ENCODE measurements around the gene FEN1.

Gene FEN1

GRCh38 chr11:61749591-61750217 lies 43.0 kb upstream of the FEN1 start:
- no peak for DNase-seq
- peaks cover 14 to 20% of the 10 kb centered on the region in 2 experiments for H3K4me1 ChIP-seq (ENCODE audit: control insufficient read depth in 1 of 2, insufficient read depth in 2 of 2, low read length in 2 of 2)
- H4K8ac ChIP-seq (ENCODE audit: low read depth, low read length) = no peak overlapping the region
- H3K36me3 ChIP-seq (ENCODE audit: control insufficient read depth in 1 of 2, insufficient read depth in 2 of 2, low read length in 2 of 2) = no peaks in the 10 kb centered on the region
- H4K91ac ChIP-seq (ENCODE audit: low read depth, low read length) = peak overlapping the region; percentile 15
- H3K23ac ChIP-seq (ENCODE audit: low read length) = no peak overlapping the region
- H3K27me3 ChIP-seq (ENCODE audit: insufficient read depth, low read length) = peaks cover 5% of the 10 kb centered on the region
- H2AK5ac ChIP-seq (ENCODE audit: low read length) = no peak overlapping the region
- H3K9me3 ChIP-seq (ENCODE audit: insufficient read depth, low read depth, low read length) = no peaks in the 10 kb centered on the region
- no peak overlapping the region for H4K12ac ChIP-seq (ENCODE audit: low read depth, low read length)
- whole genome bisulfite sequencing (ENCODE audit: extremely low coverage, insufficient coverage, insufficient read length) = no CpG with 5 or more reads among the region's 21 CpGs
- no peak overlapping the region for H2BK12ac ChIP-seq (ENCODE audit: low read length)
- no peak overlapping the region for H3K18ac ChIP-seq (ENCODE audit: low read length)
- no peak overlapping the region for H2BK120ac ChIP-seq (ENCODE audit: insufficient read depth, low read length, poor library complexity)
- H3K4me2 ChIP-seq (ENCODE audit: low read length) = no peak overlapping the region
- H3K4me3 ChIP-seq (ENCODE audit: low read depth, low read length) = no peak overlapping the region
- H3K4ac ChIP-seq (ENCODE audit: low read depth, low read length) = no peak overlapping the region
- H3K9ac ChIP-seq (ENCODE audit: low read length) = no peak overlapping the region
- H3K27ac ChIP-seq (ENCODE audit: low read depth, low read length) = no peak overlapping the region
- H2AFZ ChIP-seq (ENCODE audit: insufficient read depth, low read length, poor library complexity) = no peak overlapping the region
- H3K14ac ChIP-seq (ENCODE audit: low read length) = no peak overlapping the region
- H3K79me2 ChIP-seq (ENCODE audit: control insufficient read depth, insufficient read depth, low read length, poor library complexity) = peaks cover 2% of the 10 kb centered on the region
- no peak overlapping the region for H2BK5ac ChIP-seq (ENCODE audit: low read depth, low read length, poor library complexity)
- peaks cover 7% of the 10 kb centered on the region for H3K79me1 ChIP-seq (ENCODE audit: low read length)

GRCh38 chr11:61750631-61751273 lies 42.0 kb upstream of the FEN1 start:
- H3K36me3 ChIP-seq (ENCODE audit: control insufficient read depth in 1 of 2, insufficient read depth in 2 of 2, low read length in 2 of 2) = no peaks in the 10 kb centered on the region
- no peak overlapping the region for H4K12ac ChIP-seq (ENCODE audit: low read depth, low read length)
- no peak overlapping the region for H2BK12ac ChIP-seq (ENCODE audit: low read length)
- H3K4me2 ChIP-seq (ENCODE audit: low read length) = no peak overlapping the region
- peaks cover 7% of the 10 kb centered on the region for H3K79me1 ChIP-seq (ENCODE audit: low read length)
- peaks cover 5% of the 10 kb centered on the region for H3K27me3 ChIP-seq (ENCODE audit: insufficient read depth, low read length)
- H2BK5ac ChIP-seq (ENCODE audit: low read depth, low read length, poor library complexity) = no peak overlapping the region
- H4K8ac ChIP-seq (ENCODE audit: low read depth, low read length) = no peak overlapping the region
- peaks cover 2% of the 10 kb centered on the region for H3K79me2 ChIP-seq (ENCODE audit: control insufficient read depth, insufficient read depth, low read length, poor library complexity)
- H2AFZ ChIP-seq (ENCODE audit: insufficient read depth, low read length, poor library complexity) = no peak overlapping the region
- no peaks in the 10 kb centered on the region for H3K9me3 ChIP-seq (ENCODE audit: insufficient read depth, low read depth, low read length)
- no peak overlapping the region for H3K14ac ChIP-seq (ENCODE audit: low read length)
- H3K4me3 ChIP-seq (ENCODE audit: low read depth, low read length) = no peak overlapping the region
- no peak overlapping the region for H3K18ac ChIP-seq (ENCODE audit: low read length)
- no peak overlapping the region for H3K9ac ChIP-seq (ENCODE audit: low read length)
- H2AK5ac ChIP-seq (ENCODE audit: low read length) = no peak overlapping the region
- no CpG with 5 or more reads among the region's 5 CpGs for WGBS (ENCODE audit: extremely low coverage, insufficient coverage, insufficient read length)
- no peak overlapping the region for H2BK120ac ChIP-seq (ENCODE audit: insufficient read depth, low read length, poor library complexity)
- H3K23ac ChIP-seq (ENCODE audit: low read length) = no peak overlapping the region
- H4K91ac ChIP-seq (ENCODE audit: low read depth, low read length) = no peak overlapping the region
- no peak overlapping the region for H3K4ac ChIP-seq (ENCODE audit: low read depth, low read length)
- peaks cover 15 to 24% of the 10 kb centered on the region in 2 experiments for H3K4me1 ChIP-seq (ENCODE audit: control insufficient read depth in 1 of 2, insufficient read depth in 2 of 2, low read length in 2 of 2)
- DNase-seq = no peak
- no peak overlapping the region for H3K27ac ChIP-seq (ENCODE audit: low read depth, low read length)

DNA sequence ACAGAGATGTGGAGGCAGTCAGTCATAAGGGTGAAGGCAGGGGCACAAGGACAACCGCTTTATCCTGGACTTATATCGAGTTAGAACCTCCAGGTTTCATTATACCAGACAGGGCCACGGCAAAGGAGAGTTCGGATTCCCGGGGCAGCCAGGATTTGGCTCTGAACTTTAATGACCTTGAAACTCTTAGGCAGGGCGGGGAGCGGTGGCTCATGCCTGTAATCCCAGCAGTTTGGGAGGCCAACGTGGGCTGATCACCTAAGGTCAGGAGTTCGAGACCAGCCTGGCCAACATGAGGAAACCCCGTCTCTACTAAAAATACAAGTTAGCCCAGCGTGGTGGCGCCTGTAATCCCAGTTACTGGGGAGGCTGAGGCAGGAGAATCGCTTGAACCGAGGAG lies 41.3 kb upstream of the FEN1 start:
- H4K8ac ChIP-seq (ENCODE audit: low read depth, low read length) = no peak overlapping the region
- no peaks in the 10 kb centered on the region for H3K9me3 ChIP-seq (ENCODE audit: insufficient read depth, low read depth, low read length)
- peaks cover 2% of the 10 kb centered on the region for H3K79me2 ChIP-seq (ENCODE audit: control insufficient read depth, insufficient read depth, low read length, poor library complexity)
- no peak overlapping the region for H4K12ac ChIP-seq (ENCODE audit: low read depth, low read length)
- no peak overlapping the region for H3K4ac ChIP-seq (ENCODE audit: low read depth, low read length)
- peaks cover 5% of the 10 kb centered on the region for H3K27me3 ChIP-seq (ENCODE audit: insufficient read depth, low read length)
- H4K91ac ChIP-seq (ENCODE audit: low read depth, low read length) = no peak overlapping the region
- H3K4me3 ChIP-seq (ENCODE audit: low read depth, low read length) = no peak overlapping the region
- no peak overlapping the region for H3K4me2 ChIP-seq (ENCODE audit: low read length)
- no peak overlapping the region for H3K14ac ChIP-seq (ENCODE audit: low read length)
- no peaks in the 10 kb centered on the region for H3K36me3 ChIP-seq (ENCODE audit: control insufficient read depth in 1 of 2, insufficient read depth in 2 of 2, low read length in 2 of 2)
- H3K9ac ChIP-seq (ENCODE audit: low read length) = no peak overlapping the region
- no peak overlapping the region for H3K27ac ChIP-seq (ENCODE audit: low read depth, low read length)
- H2AK5ac ChIP-seq (ENCODE audit: low read length) = no peak overlapping the region
- H2BK120ac ChIP-seq (ENCODE audit: insufficient read depth, low read length, poor library complexity) = no peak overlapping the region
- WGBS (ENCODE audit: extremely low coverage, insufficient coverage, insufficient read length) = no CpG with 5 or more reads among the region's 14 CpGs
- no peak overlapping the region for H2BK5ac ChIP-seq (ENCODE audit: low read depth, low read length, poor library complexity)
- no peak for DNase-seq
- peaks cover 20 to 30% of the 10 kb centered on the region in 2 experiments for H3K4me1 ChIP-seq (ENCODE audit: control insufficient read depth in 1 of 2, insufficient read depth in 2 of 2, low read length in 2 of 2)
- H2BK12ac ChIP-seq (ENCODE audit: low read length) = no peak overlapping the region
- H3K23ac ChIP-seq (ENCODE audit: low read length) = no peak overlapping the region
- no peak overlapping the region for H3K18ac ChIP-seq (ENCODE audit: low read length)
- peaks cover 7% of the 10 kb centered on the region for H3K79me1 ChIP-seq (ENCODE audit: low read length)
- no peak overlapping the region for H2AFZ ChIP-seq (ENCODE audit: insufficient read depth, low read length, poor library complexity)

- H2AK5ac ChIP-seq (ENCODE audit: low read length) = peak within 1 kb of the TSS; percentile 5
- peak within 1 kb of the TSS; percentile 73 for H3K4me3 ChIP-seq (ENCODE audit: low read depth, low read length)
- H3K9ac ChIP-seq (ENCODE audit: low read length) = peak within 1 kb of the TSS; percentile 39
- peak within 1 kb of the TSS; percentile 55 for H2BK120ac ChIP-seq (ENCODE audit: insufficient read depth, low read length, poor library complexity)
- H3K27me3 ChIP-seq (ENCODE audit: insufficient read depth, low read length) = peaks cover 5% of the 10 kb centered on the region
- peaks cover 2% of the 10 kb centered on the region for H3K79me2 ChIP-seq (ENCODE audit: control insufficient read depth, insufficient read depth, low read length, poor library complexity)
- peak within 1 kb of the TSS; percentile 18 for H3K18ac ChIP-seq (ENCODE audit: low read length)
- peak within 1 kb of the TSS; percentile 63 for H4K8ac ChIP-seq (ENCODE audit: low read depth, low read length)
- H3K4me1 ChIP-seq (ENCODE audit: control insufficient read depth in 1 of 2, insufficient read depth in 2 of 2, low read length in 2 of 2) = peaks cover 27 to 36% of the 10 kb centered on the region in 2 experiments
- H4K91ac ChIP-seq (ENCODE audit: low read depth, low read length) = peak within 1 kb of the TSS; percentile 76
- peak within 1 kb of the TSS; percentile 72 for H3K4me2 ChIP-seq (ENCODE audit: low read length)
- H3K9me3 ChIP-seq (ENCODE audit: insufficient read depth, low read depth, low read length) = no peaks in the 10 kb centered on the region
- no CpG with 5 or more reads among the region's 93 CpGs for WGBS (ENCODE audit: extremely low coverage, insufficient coverage, insufficient read length)
- no peaks in the 10 kb centered on the region for H3K36me3 ChIP-seq (ENCODE audit: control insufficient read depth in 1 of 2, insufficient read depth in 2 of 2, low read length in 2 of 2)
- H3K79me1 ChIP-seq (ENCODE audit: low read length) = peaks cover 12% of the 10 kb centered on the region
- H3K14ac ChIP-seq (ENCODE audit: low read length) = peak within 1 kb of the TSS; percentile 32
- H3K23ac ChIP-seq (ENCODE audit: low read length) = no peak within 1 kb of the TSS
- no peak within 1 kb of the TSS for H2BK5ac ChIP-seq (ENCODE audit: low read depth, low read length, poor library complexity)
- peak within 1 kb of the TSS; percentile 6 for H4K12ac ChIP-seq (ENCODE audit: low read depth, low read length)
- H2BK12ac ChIP-seq (ENCODE audit: low read length) = peak within 1 kb of the TSS; percentile 17
- H2AFZ ChIP-seq (ENCODE audit: insufficient read depth, low read length, poor library complexity) = peak within 1 kb of the TSS; percentile 23
- DNase-seq = peak in 1 of 2 donors; percentile 52
- no peak within 1 kb of the TSS for H3K4ac ChIP-seq (ENCODE audit: low read depth, low read length)
- H3K27ac ChIP-seq (ENCODE audit: low read depth, low read length) = no peak within 1 kb of the TSS
Measured at GRCh38 chr11:61752117-61752924, 40.4 kb upstream of the FEN1 start, which contains the start of gene MYRF. MYRF (plus strand) TSS chr11:61752636; CDS start chr11:61752745, 109 bp downstream.
